ENCODE results near the gene C13orf46.

Gene C13orf46

DNA sequence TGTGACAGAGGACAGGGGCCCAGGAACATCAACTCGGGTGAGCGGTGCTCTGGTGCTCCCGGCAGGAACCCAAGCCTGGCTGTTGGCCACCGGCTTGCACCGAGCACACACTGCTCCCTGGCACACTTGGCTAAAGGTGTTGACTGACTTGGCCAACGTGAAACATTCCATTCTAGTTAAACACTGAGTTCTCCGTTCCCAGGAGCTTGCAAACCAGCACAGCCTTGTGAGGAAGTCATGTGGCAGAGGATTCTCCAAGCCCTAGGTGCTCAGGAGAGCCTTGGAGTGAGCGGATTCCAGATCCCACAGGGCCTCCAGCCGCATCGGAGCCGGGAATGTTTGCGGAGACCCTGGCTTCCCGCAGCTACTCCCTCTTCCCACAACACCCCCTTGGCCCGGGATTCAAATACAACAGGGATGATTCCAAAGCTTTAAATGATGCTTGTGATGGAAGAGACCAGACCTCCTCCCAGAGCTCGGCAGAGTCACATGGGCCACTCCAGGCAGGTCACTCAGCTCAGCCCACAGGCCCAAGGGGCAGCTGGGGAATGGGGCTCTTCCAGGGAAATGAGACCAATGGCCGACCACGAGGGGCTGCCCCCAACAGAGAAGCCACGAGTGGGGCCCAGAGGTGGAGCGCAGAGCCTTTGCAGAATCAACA is 2.9 kb downstream of the C13orf46 start:
- no peaks in the 10 kb centered on the region for H3K36me3 ChIP-seq (ENCODE audit: control insufficient read depth in 1 of 2, insufficient read depth in 2 of 2, low read length in 2 of 2)
- H3K9me3 ChIP-seq (ENCODE audit: control insufficient read depth in 1 of 2, low read length in 2 of 2), result no peaks in the 10 kb centered on the region
- H3K9ac ChIP-seq (ENCODE audit: low read depth in 1 of 2, low read length in 2 of 2), result no peak overlapping the region
- no peak overlapping the region for H3K4me3 ChIP-seq (ENCODE audit: low read depth in 1 of 2, low read length in 2 of 2)
- H3K27me3 ChIP-seq (ENCODE audit: control insufficient read depth in 1 of 2, insufficient read depth in 2 of 2, low read length in 2 of 2), result no peaks in the 10 kb centered on the region
- peaks cover 23 to 25% of the 10 kb centered on the region in 2 donors for H3K4me1 ChIP-seq (ENCODE audit: control insufficient read depth in 1 of 2, insufficient read depth in 2 of 2, low read length in 2 of 2)
- H3K27ac ChIP-seq (ENCODE audit: low read depth, low read length), result no peak overlapping the region

DNA sequence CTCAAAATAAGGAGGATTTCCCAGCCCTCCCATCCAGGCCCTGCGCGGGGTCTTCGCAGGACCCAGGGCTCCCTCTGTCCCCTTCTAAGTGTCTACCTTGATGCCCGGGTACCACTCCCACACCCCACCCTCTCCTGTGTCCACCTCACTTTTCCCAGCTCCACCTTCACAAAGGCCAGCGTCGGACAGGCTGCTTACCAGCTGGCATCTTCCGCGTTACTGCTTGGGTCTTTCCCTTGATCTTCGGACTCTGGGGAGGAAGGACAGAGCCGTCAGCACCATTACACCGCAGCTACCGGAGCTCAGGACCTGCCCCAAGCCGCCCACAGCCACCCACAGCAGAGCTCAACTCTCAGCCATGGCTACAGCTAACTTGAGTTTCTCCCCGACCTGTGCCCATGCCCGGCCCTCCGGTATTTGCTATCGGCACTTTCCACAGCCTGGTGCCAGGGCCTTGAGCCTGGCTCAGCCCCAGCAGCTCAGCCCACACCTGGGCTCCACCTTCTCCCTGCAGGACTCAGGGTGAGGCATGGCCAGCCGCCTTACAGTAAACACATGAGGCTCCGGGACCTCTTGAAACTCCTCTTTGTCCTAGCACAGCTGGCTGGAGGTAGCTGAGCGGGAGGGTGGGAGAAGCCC is 3.8 kb downstream of the C13orf46 start:
- Histone ChIP-seq H3K9me3 (ENCODE audit: control insufficient read depth in 1 of 2, low read length in 2 of 2) (no peaks in the 10 kb centered on the region), H3K9ac (ENCODE audit: low read depth in 1 of 2, low read length in 2 of 2) (peak overlapping the region in 1 of 2 donors; percentile 4), H3K4me3 (ENCODE audit: low read depth in 1 of 2, low read length in 2 of 2) (peak overlapping the region; percentile 43 to 46), H3K27me3 (ENCODE audit: control insufficient read depth in 1 of 2, insufficient read depth in 2 of 2, low read length in 2 of 2) (no peaks in the 10 kb centered on the region), H3K27ac (ENCODE audit: low read depth, low read length) (peak overlapping the region; percentile 24), H3K36me3 (ENCODE audit: control insufficient read depth in 1 of 2, insufficient read depth in 2 of 2, low read length in 2 of 2) (no peaks in the 10 kb centered on the region), H3K4me1 (ENCODE audit: control insufficient read depth in 1 of 2, insufficient read depth in 2 of 2, low read length in 2 of 2) (peaks cover 23 to 25% of the 10 kb centered on the region in 2 donors)

- H3K9ac ChIP-seq (ENCODE audit: low read depth in 1 of 2, low read length in 2 of 2), result no peak overlapping the region
- no peaks in the 10 kb centered on the region for H3K9me3 ChIP-seq (ENCODE audit: control insufficient read depth in 1 of 2, low read length in 2 of 2)
- H3K27ac ChIP-seq (ENCODE audit: low read depth, low read length), result no peak overlapping the region
Observed at GRCh38 chr13:113969311-113969972, 4.4 kb downstream of the C13orf46 start.

GRCh38 chr13:113968463-113969310 is 5.2 kb downstream of the C13orf46 start:
- Histone ChIP-seq H3K4me3 (ENCODE audit: low read depth in 1 of 2, low read length in 2 of 2) (no peak overlapping the region), H3K36me3 (ENCODE audit: control insufficient read depth in 1 of 2, insufficient read depth in 2 of 2, low read length in 2 of 2) (no peaks in the 10 kb centered on the region), H3K27ac (ENCODE audit: low read depth, low read length) (no peak overlapping the region), H3K9ac (ENCODE audit: low read depth in 1 of 2, low read length in 2 of 2) (no peak overlapping the region), H3K9me3 (ENCODE audit: control insufficient read depth in 1 of 2, low read length in 2 of 2) (no peaks in the 10 kb centered on the region), H3K27me3 (ENCODE audit: control insufficient read depth in 1 of 2, insufficient read depth in 2 of 2, low read length in 2 of 2) (no peaks in the 10 kb centered on the region), H3K4me1 (ENCODE audit: control insufficient read depth in 1 of 2, insufficient read depth in 2 of 2, low read length in 2 of 2) (peaks cover 17 to 20% of the 10 kb centered on the region in 2 donors)

More at GRCh38 chr13:113969311-113969972, 4.4 kb downstream of the C13orf46 start:
- no peaks in the 10 kb centered on the region for H3K36me3 ChIP-seq (ENCODE audit: control insufficient read depth in 1 of 2, insufficient read depth in 2 of 2, low read length in 2 of 2)
- H3K4me1 ChIP-seq (ENCODE audit: control insufficient read depth in 1 of 2, insufficient read depth in 2 of 2, low read length in 2 of 2), result peaks cover 18 to 20% of the 10 kb centered on the region in 2 donors
- no peak overlapping the region for H3K4me3 ChIP-seq (ENCODE audit: low read depth in 1 of 2, low read length in 2 of 2)
- no peaks in the 10 kb centered on the region for H3K27me3 ChIP-seq (ENCODE audit: control insufficient read depth in 1 of 2, insufficient read depth in 2 of 2, low read length in 2 of 2)

GRCh38 chr13:113967729-113968462 is 6.0 kb downstream of the C13orf46 start:
- Histone ChIP-seq H3K27me3 (ENCODE audit: control insufficient read depth in 1 of 2, insufficient read depth in 2 of 2, low read length in 2 of 2) (no peaks in the 10 kb centered on the region), H3K4me1 (ENCODE audit: control insufficient read depth in 1 of 2, insufficient read depth in 2 of 2, low read length in 2 of 2) (peaks cover 17 to 20% of the 10 kb centered on the region in 2 donors), H3K9me3 (ENCODE audit: control insufficient read depth in 1 of 2, low read length in 2 of 2) (no peaks in the 10 kb centered on the region), H3K4me3 (ENCODE audit: low read depth in 1 of 2, low read length in 2 of 2) (no peak overlapping the region), H3K36me3 (ENCODE audit: control insufficient read depth in 1 of 2, insufficient read depth in 2 of 2, low read length in 2 of 2) (no peaks in the 10 kb centered on the region), H3K9ac (ENCODE audit: low read depth in 1 of 2, low read length in 2 of 2) (no peak overlapping the region), H3K27ac (ENCODE audit: low read depth, low read length) (no peak overlapping the region)

GRCh38 chr13:113967206-113967720 is 6.6 kb downstream of the C13orf46 start:
- Histone ChIP-seq H3K9me3 (ENCODE audit: control insufficient read depth in 1 of 2, low read length in 2 of 2) (no peaks in the 10 kb centered on the region), H3K4me1 (ENCODE audit: control insufficient read depth in 1 of 2, insufficient read depth in 2 of 2, low read length in 2 of 2) (peaks cover 17 to 20% of the 10 kb centered on the region in 2 donors), H3K4me3 (ENCODE audit: low read depth in 1 of 2, low read length in 2 of 2) (no peak overlapping the region), H3K27me3 (ENCODE audit: control insufficient read depth in 1 of 2, insufficient read depth in 2 of 2, low read length in 2 of 2) (no peaks in the 10 kb centered on the region), H3K9ac (ENCODE audit: low read depth in 1 of 2, low read length in 2 of 2) (no peak overlapping the region), H3K27ac (ENCODE audit: low read depth, low read length) (no peak overlapping the region), H3K36me3 (ENCODE audit: control insufficient read depth in 1 of 2, insufficient read depth in 2 of 2, low read length in 2 of 2) (no peaks in the 10 kb centered on the region)

DNA sequence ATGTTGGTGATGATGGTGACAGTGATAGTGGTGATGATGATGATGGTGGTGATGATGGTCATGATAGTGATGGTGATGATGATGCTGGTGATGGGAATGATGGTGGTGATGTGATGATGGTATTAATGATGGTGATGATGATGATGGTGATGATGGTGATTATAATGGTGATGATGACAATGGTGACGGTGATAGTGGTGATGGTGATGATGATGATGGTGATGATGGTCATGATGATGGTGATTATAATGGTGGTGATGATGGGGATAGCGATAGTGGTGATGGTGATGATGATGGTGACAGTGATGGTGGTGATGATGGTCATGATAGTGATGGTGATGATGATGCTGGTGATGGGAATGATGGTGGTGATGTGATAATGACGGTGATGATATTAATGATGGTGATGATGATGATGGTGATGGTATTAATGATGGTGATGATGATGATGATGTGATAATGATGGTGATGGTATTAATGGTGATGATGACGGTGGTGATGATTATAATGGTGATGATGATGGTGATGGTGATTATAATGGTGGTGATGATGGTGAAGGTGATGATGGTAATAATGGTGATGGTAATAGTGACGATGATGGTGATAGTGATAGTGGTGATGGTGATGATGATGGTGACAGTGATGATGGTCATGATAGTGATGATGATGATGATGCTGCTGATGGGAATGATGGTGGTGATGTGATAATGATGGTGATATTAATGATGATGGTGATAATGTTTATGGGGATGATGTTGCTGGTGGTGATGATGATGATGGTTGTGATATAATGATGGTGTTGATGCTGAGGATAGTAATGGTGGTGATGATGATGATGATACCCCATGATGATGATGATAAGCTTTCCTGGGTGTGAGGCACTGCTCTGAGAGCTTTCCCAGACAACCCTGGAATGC is 7.7 kb downstream of the C13orf46 start:
- Histone ChIP-seq H3K27ac (ENCODE audit: low read depth, low read length) (no peak overlapping the region), H3K36me3 (ENCODE audit: control insufficient read depth in 1 of 2, insufficient read depth in 2 of 2, low read length in 2 of 2) (no peaks in the 10 kb centered on the region), H3K9ac (ENCODE audit: low read depth in 1 of 2, low read length in 2 of 2) (no peak overlapping the region), H3K4me1 (ENCODE audit: control insufficient read depth in 1 of 2, insufficient read depth in 2 of 2, low read length in 2 of 2) (peaks cover 14% of the 10 kb centered on the region in 2 donors), H3K4me3 (ENCODE audit: low read depth in 1 of 2, low read length in 2 of 2) (no peak overlapping the region), H3K27me3 (ENCODE audit: control insufficient read depth in 1 of 2, insufficient read depth in 2 of 2, low read length in 2 of 2) (no peaks in the 10 kb centered on the region), H3K9me3 (ENCODE audit: control insufficient read depth in 1 of 2, low read length in 2 of 2) (no peaks in the 10 kb centered on the region)

GRCh38 chr13:113965383-113965874 is 8.4 kb downstream of the C13orf46 start:
- Histone ChIP-seq H3K4me3 (ENCODE audit: low read depth in 1 of 2, low read length in 2 of 2) (no peak overlapping the region), H3K27ac (ENCODE audit: low read depth, low read length) (no peak overlapping the region), H3K4me1 (ENCODE audit: control insufficient read depth in 1 of 2, insufficient read depth in 2 of 2, low read length in 2 of 2) (peaks cover 7% of the 10 kb centered on the region in 2 donors), H3K27me3 (ENCODE audit: control insufficient read depth in 1 of 2, insufficient read depth in 2 of 2, low read length in 2 of 2) (no peaks in the 10 kb centered on the region), H3K9ac (ENCODE audit: low read depth in 1 of 2, low read length in 2 of 2) (no peak overlapping the region), H3K36me3 (ENCODE audit: control insufficient read depth in 1 of 2, insufficient read depth in 2 of 2, low read length in 2 of 2) (no peaks in the 10 kb centered on the region), H3K9me3 (ENCODE audit: control insufficient read depth in 1 of 2, low read length in 2 of 2) (peaks cover 0 to 3% of the 10 kb centered on the region in 2 donors)
